IMR-90 (cell line): ENCODE measurements around the gene OTP. TPM values are rescaled to one million over a fixed set of nuclear protein-coding genes. Genes with fewer than 3 reads are reported as not detected.

Experiments used
- ATAC-seq: fragments of 200-7000 bp; cut with Tn5 transposase; 2 replicates; pipeline ENCODE4 v1.9.1; 2020; ENCODE audit warnings: low read depth, mild to moderate bottlenecking, moderate library complexity
- BruUV-seq: library from RNA; stranded (reverse); fragments of 400-500 nt; replicated peaks from 2 replicates; lab custom pipeline; 2021; lab: Mats Ljungman, UMichigan
- CTCF ChIA-PET: fragments of 300-600 bp; formaldehyde crosslinking; extraction: SDS; loops from one replicate; lab custom pipeline; 2021; ENCODE audit warnings: antibody characterized with exemption; lab: Yijun Ruan, JAX
- POLR2A ChIA-PET: fragments of 300-600 bp; sonication (Branson Sonifier 250); formaldehyde crosslinking; loops from one replicate; lab custom pipeline; 2022; ENCODE audit warnings: antibody characterized with exemption; ENCODE audit not compliant: unreplicated experiment; lab: Charles Lee
- DNase-seq: peaks from one replicate; pipeline ENCODE4 v3.0.0; 2013
- H2AFZ ChIP-seq: replicated peaks from 2 replicates; pipeline ENCODE3; 2013; ENCODE audit warnings: low read length, mild to moderate bottlenecking; ENCODE audit not compliant: poor library complexity
- H2AK5ac ChIP-seq: 2 replicates; pipeline ENCODE4 v1.6.1; 2013; ENCODE audit warnings: low read depth, low read length, inconsistent platforms
- H2AK9ac ChIP-seq: replicated peaks from 2 replicates; pipeline ENCODE3; 2013; ENCODE audit warnings: mild to moderate bottlenecking, low read depth, low read length, moderate library complexity; ENCODE audit not compliant: poor library complexity
- H2BK120ac ChIP-seq: 2 replicates; pipeline ENCODE4 v1.6.1; 2013; ENCODE audit warnings: low read depth, low read length, inconsistent platforms
- H2BK15ac ChIP-seq: 3 replicates; pipeline ENCODE4 v1.6.1; 2013; ENCODE audit warnings: low read depth, low read length, inconsistent platforms
- H2BK20ac ChIP-seq: 2 replicates; pipeline ENCODE4 v1.6.1; 2013; ENCODE audit warnings: low read depth, mild to moderate bottlenecking, inconsistent platforms, low read length, moderate library complexity
- H2BK5ac ChIP-seq: 2 replicates; pipeline ENCODE4 v1.6.1; 2013; ENCODE audit warnings: mild to moderate bottlenecking, low read depth, low read length, inconsistent platforms; ENCODE audit not compliant: poor library complexity, severe bottlenecking
- H3K14ac ChIP-seq: replicated peaks from 2 replicates; pipeline ENCODE4 v1.6.1; 2013; ENCODE audit warnings: low read depth, low read length, inconsistent platforms
- H3K18ac ChIP-seq: 2 replicates; pipeline ENCODE4 v1.6.1; 2013; ENCODE audit warnings: low read depth, low read length, control low read depth
- H3K23ac ChIP-seq: 2 replicates; pipeline ENCODE4 v1.6.1; 2013; ENCODE audit warnings: low read depth, low read length, inconsistent platforms
- H3K27ac ChIP-seq: 2 replicates; pipeline ENCODE4 v1.5.1; 2013; ENCODE audit warnings: mild to moderate bottlenecking, control low read depth, low read length; ENCODE audit not compliant: insufficient read depth
- H3K27me3 ChIP-seq: 2 replicates; pipeline ENCODE4 v1.6.1; 2013; ENCODE audit warnings: low read length; ENCODE audit not compliant: control insufficient read depth, insufficient read depth
- H3K36me3 ChIP-seq: 2 replicates; pipeline ENCODE4 v1.6.1; 2013; ENCODE audit warnings: low read length, mixed read lengths; ENCODE audit not compliant: control insufficient read depth, insufficient read depth
- H3K4ac ChIP-seq: 2 replicates; pipeline ENCODE4 v1.6.1; 2013; ENCODE audit warnings: low read depth, low read length, inconsistent platforms
- H3K4me1 ChIP-seq: 2 replicates; pipeline ENCODE4 v1.6.1; 2013; ENCODE audit warnings: low read length, mixed read lengths; ENCODE audit not compliant: control insufficient read depth, insufficient read depth
- H3K4me2 ChIP-seq: 2 replicates; pipeline ENCODE4 v1.6.1; 2013; ENCODE audit warnings: low read depth, mild to moderate bottlenecking, control low read depth, low read length, moderate library complexity
- H3K4me3 ChIP-seq: 2 replicates; pipeline ENCODE4 v1.5.1; 2013; ENCODE audit warnings: low read depth, mild to moderate bottlenecking, control low read depth, low read length, moderate library complexity; ENCODE audit not compliant: insufficient read depth
- H3K56ac ChIP-seq: 2 replicates; pipeline ENCODE4 v1.6.1; 2013; ENCODE audit warnings: low read length, inconsistent platforms; ENCODE audit not compliant: insufficient read depth; ENCODE audit errors: extremely low read depth
- H3K79me1 ChIP-seq, 2 experiments: 2 replicates each; pipeline ENCODE4 v1.6.1; 2013; ENCODE audit warnings: low read length in 2 of 2, inconsistent platforms in 1 of 2, low read depth in 1 of 2
- H3K9ac ChIP-seq: 2 replicates; pipeline ENCODE4 v1.6.1; 2013; ENCODE audit warnings: low read depth, low read length, control low read depth
- H3K9me1 ChIP-seq: 2 replicates; pipeline ENCODE4 v1.6.1; 2013; ENCODE audit warnings: low read length, inconsistent platforms; ENCODE audit not compliant: insufficient read depth
- H3K9me3 ChIP-seq: 2 replicates; pipeline ENCODE4 v1.6.1; 2013; ENCODE audit warnings: low read length; ENCODE audit not compliant: control insufficient read depth, insufficient read depth
- H4K20me1 ChIP-seq: 2 replicates; pipeline ENCODE4 v1.6.1; 2013; ENCODE audit warnings: low read length, inconsistent platforms; ENCODE audit not compliant: insufficient read depth
- H4K5ac ChIP-seq: 2 replicates; pipeline ENCODE4 v1.6.1; 2013; ENCODE audit warnings: mild to moderate bottlenecking, low read depth, low read length, control low read depth
- H4K8ac ChIP-seq, 2 experiments: 2 replicates each; pipeline ENCODE4 v1.6.1; 2013; ENCODE audit warnings: low read depth in 2 of 2, low read length in 2 of 2, control low read depth in 1 of 2, inconsistent platforms in 1 of 2
- H4K91ac ChIP-seq: 2 replicates; pipeline ENCODE4 v1.6.1; 2013; ENCODE audit warnings: low read depth, low read length, inconsistent platforms; ENCODE audit not compliant: insufficient read depth
- RAD21 ChIP-seq: IDR thresholded peaks from 2 replicates; pipeline ENCODE4 v1.6.1; 2012; ENCODE audit warnings: low read length, improper control_type of control experiment
- SMC3 ChIP-seq: fragments of 150-350 bp; IDR thresholded peaks from 2 replicates; pipeline ENCODE4 v1.6.1; 2016; ENCODE audit warnings: low read depth, mild to moderate bottlenecking, antibody characterized with exemption, low read length, moderate library complexity
- whole genome bisulfite sequencing, 2 experiments: methylation state at CpG; one replicate each; pipeline versions ENCODE4 v1.1.5 to v1.1.7; 2013; ENCODE audit warnings: missing lambda C conversion rate in 2 of 2; ENCODE audit not compliant: insufficient read length in 1 of 2; ENCODE audit errors: extremely low coverage in 2 of 2; 5-methylcytosine and 5-hydroxymethylcytosine counted together
- dilution Hi-C: fragments of 300-500 bp; cut with HindIII; formaldehyde crosslinking; loops from one replicate; pipeline ENCODE4 v1.14.3; 2018; ENCODE audit warnings: low sequenced_read_pairs; ENCODE audit not compliant: unreplicated experiment
- in situ Hi-C: fragments of 300-500 bp; cut with MboI; formaldehyde crosslinking; loops from 3 replicates; pipeline ENCODE4 v1.14.3; 2019; ENCODE audit warnings: low sequenced_read_pairs, inconsistent platforms, mixed read lengths
- intact Hi-C: fragments of 100-400 bp; cut with micrococcal nuclease; formaldehyde crosslinking; loops from 2 replicates; pipeline ENCODE4 v1.10.0; 2022
- polyA plus RNA-seq, 3 experiments: library from polyadenylated mRNA; depleted of rRNA; stranded (reverse); fragments of >200 nt; gene quantifications; 2 replicates each; pipeline ENCODE4 v1.2.3, GENCODE V29; 2012; ENCODE audit warnings: low replicate concordance in 1 of 3
- total RNA-seq: library from RNA; depleted of rRNA; stranded (reverse); fragments of >200 nt; gene quantifications from 2 replicates; pipeline ENCODE4 v1.2.3, GENCODE V29; 2012

OTP gene
- total and polyA plus RNA-seq, 2 of the 4 experiments (the other 2 are of a cell fraction): not detected

GRCh38 chr5:77633207-77633675 lies 5.3 kb downstream of the OTP start:
- peaks cover 3% of the 10 kb centered on the region; the same call in 1 of the 2 replicates for H3K9me1 ChIP-seq
- H3K56ac ChIP-seq: no peak overlapping the region
- H3K9ac ChIP-seq: no peak overlapping the region
- peaks cover 23% of the 10 kb centered on the region for H3K9me3 ChIP-seq
- DNase-seq (no peak), ATAC-seq (no peak)
- intact Hi-C loops (loop anchor here (10.0 kb wide), 1 partner anchor 488 kb away; no protein-coding TSS in a partner anchor), dilution Hi-C loops (no loop called here), in situ Hi-C loops (no loop called here)
- no peak overlapping the region for H2BK15ac ChIP-seq
- no TSS peak for BruUV-seq
- no peak overlapping the region for H2BK120ac ChIP-seq
- TF ChIP-seq RAD21 (no peak), SMC3 (no peak)
- CTCF ChIA-PET: no interaction called here
- H3K36me3 ChIP-seq: no peaks in the 10 kb centered on the region
- no peak overlapping the region for H3K4me3 ChIP-seq
- no peak overlapping the region for H4K5ac ChIP-seq
- H2BK5ac ChIP-seq: no peak overlapping the region
- H3K27me3 ChIP-seq: peaks cover 83% of the 10 kb centered on the region
- H3K4me2 ChIP-seq: no peak overlapping the region
- no peak overlapping the region for H2AK9ac ChIP-seq
- no peak overlapping the region for H3K4ac ChIP-seq
- H2AK5ac ChIP-seq: no peak overlapping the region
- peaks cover 9% of the 10 kb centered on the region; the same call in 1 of the 2 replicates for H4K20me1 ChIP-seq
- POLR2A ChIA-PET: no interaction called here
- no peak overlapping the region for H3K27ac ChIP-seq
- no peak overlapping the region for H4K91ac ChIP-seq
- no peak overlapping the region for H3K23ac ChIP-seq
- H3K18ac ChIP-seq: no peak overlapping the region
- WGBS, 2 experiments: 0% methylated on average over 3 of the region's 8 CpGs; no CpG with 5 or more reads in 1 of the 2 experiments
- no peak overlapping the region for H2BK20ac ChIP-seq
- no peak overlapping the region for H4K8ac ChIP-seq
- no peaks in the 10 kb centered on the region for H3K79me1 ChIP-seq
- no peak overlapping the region for H3K14ac ChIP-seq
- no peak overlapping the region for H2AFZ ChIP-seq
- H3K4me1 ChIP-seq: peaks cover 6% of the 10 kb centered on the region; the same call in 1 of the 2 replicates
